ENCODE measurements around the gene RASGRP1. TPM values are rescaled to one million over a fixed set of nuclear protein-coding genes. Genes with fewer than 3 reads are reported as not detected.

The RASGRP1 gene
- total RNA-seq, 1 donor from 2014 or later, result 0.46 TPM

Other genes starting within 250 kb of the RASGRP1 start
- 20.5 TPM for gene FAM98B, start 110.7 kb downstream of the RASGRP1 start, total RNA-seq